Gastrocnemius medialis (tissue), 4 donors: ENCODE data around the gene TRIM8.

Experiments
- POLR2A ChIP-seq, 2 donors: fragments of 450-650 bp; IDR thresholded peaks; one replicate each; pipeline ENCODE4 v1.6.1; 2017; ENCODE audit warnings: antibody characterized with exemption in 2 of 2, mild to moderate bottlenecking in 2 of 2, moderate library complexity in 2 of 2
- TF ChIP-seq, protein P1 (sequence below), 5 experiments: fragments of 450-650 bp in 3 of 5; fragments of 200-600 bp in 2 of 5; sonication (generic) in 2 of 5; IDR thresholded peaks in 4 of 5; conservative IDR thresholded peaks in 1 of 5; 1 replicate in 4 of 5; 2 replicates in 1 of 5; pipeline ENCODE4 v1.5.1; 2016 to 2019; ENCODE audit warnings: antibody characterized with exemption in 5 of 5, mild to moderate bottlenecking in 3 of 5, moderate library complexity in 3 of 5

DNA sequence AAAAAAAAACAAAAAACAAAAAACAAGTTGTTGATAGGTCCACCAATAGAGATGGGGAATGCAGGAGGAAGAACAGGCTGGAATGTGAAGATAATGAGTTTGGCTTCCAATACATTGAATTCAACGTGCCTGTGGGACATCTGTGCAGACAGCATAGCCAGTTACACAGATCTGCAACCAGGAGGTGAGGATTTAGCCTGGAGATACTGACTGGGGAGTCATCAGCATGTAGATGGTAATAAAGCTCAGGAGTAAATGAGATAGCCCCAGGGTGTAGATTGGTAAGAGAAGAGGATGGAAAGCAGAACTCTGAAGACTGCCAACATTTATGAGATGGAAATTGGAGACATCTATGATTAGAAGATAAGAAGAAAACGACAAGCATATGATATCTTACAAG, 4.7 kb upstream of the TRIM8 start:
- TF ChIP-seq POLR2A (IDR thresholded peaks at IDR 0.05): no peak
- TF ChIP-seq, protein P1, sequence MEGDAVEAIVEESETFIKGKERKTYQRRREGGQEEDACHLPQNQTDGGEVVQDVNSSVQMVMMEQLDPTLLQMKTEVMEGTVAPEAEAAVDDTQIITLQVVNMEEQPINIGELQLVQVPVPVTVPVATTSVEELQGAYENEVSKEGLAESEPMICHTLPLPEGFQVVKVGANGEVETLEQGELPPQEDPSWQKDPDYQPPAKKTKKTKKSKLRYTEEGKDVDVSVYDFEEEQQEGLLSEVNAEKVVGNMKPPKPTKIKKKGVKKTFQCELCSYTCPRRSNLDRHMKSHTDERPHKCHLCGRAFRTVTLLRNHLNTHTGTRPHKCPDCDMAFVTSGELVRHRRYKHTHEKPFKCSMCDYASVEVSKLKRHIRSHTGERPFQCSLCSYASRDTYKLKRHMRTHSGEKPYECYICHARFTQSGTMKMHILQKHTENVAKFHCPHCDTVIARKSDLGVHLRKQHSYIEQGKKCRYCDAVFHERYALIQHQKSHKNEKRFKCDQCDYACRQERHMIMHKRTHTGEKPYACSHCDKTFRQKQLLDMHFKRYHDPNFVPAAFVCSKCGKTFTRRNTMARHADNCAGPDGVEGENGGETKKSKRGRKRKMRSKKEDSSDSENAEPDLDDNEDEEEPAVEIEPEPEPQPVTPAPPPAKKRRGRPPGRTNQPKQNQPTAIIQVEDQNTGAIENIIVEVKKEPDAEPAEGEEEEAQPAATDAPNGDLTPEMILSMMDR (IDR thresholded peaks at IDR 0.05 in 4 of 5, conservative IDR thresholded peaks at IDR 0.05 in 1 of 5): no peak
